Kidney (tissue), 14 donors: ENCODE measurements around the gene POU2F2. TPM values are rescaled to one million over a fixed set of nuclear protein-coding genes. Genes with fewer than 3 reads are reported as not detected.
A peak's percentile ranks its signal among the peaks of the same experiment; 100 is the strongest.

Experiments
- DNase-seq, 5 donors: peaks; one replicate each; pipeline ENCODE4 v3.0.0-alpha.2; 2013 to 2020
- FAIRE-seq: peaks from 2 replicates; lab custom pipeline; 2012; peaks lifted over from hg19 to GRCh38; lab: Jason Lieb, UNC
- H3K27ac ChIP-seq, 2 donors: one replicate each; pipeline ENCODE4 v1.7.0; 2013; ENCODE audit warnings: low read depth in 2 of 2, low read length in 2 of 2, inconsistent platforms in 1 of 2
- H3K27me3 ChIP-seq: one replicate; pipeline ENCODE4 v1.7.1; 2013; ENCODE audit warnings: low read length, inconsistent platforms; ENCODE audit not compliant: control insufficient read depth, insufficient read depth
- H3K36me3 ChIP-seq, 3 donors: one replicate each; pipeline versions ENCODE4 v1.7.0 to v1.7.1; 2013; ENCODE audit warnings: low read length in 3 of 3, control low read depth in 1 of 3, inconsistent platforms in 1 of 3; ENCODE audit not compliant: insufficient read depth in 3 of 3, control insufficient read depth in 2 of 3
- H3K4me1 ChIP-seq, 3 donors: one replicate each; pipeline versions ENCODE4 v1.7.0 to v1.7.1; 2013; ENCODE audit warnings: low read length in 3 of 3, inconsistent platforms in 1 of 3, low read depth in 1 of 3; ENCODE audit not compliant: control insufficient read depth in 2 of 3, insufficient read depth in 2 of 3
- H3K4me3 ChIP-seq, 3 donors: one replicate each; pipeline versions ENCODE4 v1.7.0 to v1.8.1; 2013; ENCODE audit warnings: low read length in 3 of 3, control low read depth in 1 of 3, inconsistent platforms in 1 of 3
- H3K9ac ChIP-seq, 3 donors: one replicate each; pipeline versions ENCODE4 v1.7.0 to v1.7.1; 2013; ENCODE audit warnings: low read length in 3 of 3, control low read depth in 1 of 3, inconsistent platforms in 1 of 3
- H3K9me3 ChIP-seq, 3 donors: one replicate each; pipeline versions ENCODE4 v1.7.0 to v1.7.1; 2013; ENCODE audit warnings: low read length in 3 of 3, control low read depth in 1 of 3, inconsistent platforms in 1 of 3; ENCODE audit not compliant: control insufficient read depth in 2 of 3, insufficient read depth in 1 of 3
- CTCF ChIP-seq: IDR thresholded peaks from 3 replicates; pipeline ENCODE4 v1.5.1; 2012; ENCODE audit warnings: mild to moderate bottlenecking, moderate library complexity, borderline replicate concordance; ENCODE audit not compliant: insufficient read depth; ENCODE audit errors: extremely low read depth
- intact Hi-C: fragments of 100-400 bp; cut with DNase I; formaldehyde crosslinking; loops from one replicate; pipeline ENCODE4 v1.11.1; 2022
- polyA plus RNA-seq: library from polyadenylated mRNA; stranded (reverse); fragments of 350-450 nt; fragmentation: Illumina TruSeq; extraction: RNeasy Lipid Tissue Mini Kit (QIAGEN cat#74804); gene quantifications from one replicate; pipeline ENCODE4 v1.2.3, GENCODE V29; 2014; ENCODE audit warnings: low read depth, low replicate concordance; ENCODE audit not compliant: insufficient read depth
- total RNA-seq: library from RNA; stranded (reverse); fragmentation: NEBNext Ultra II Directional; extraction: Animal tissue kit (Norgen Biotek cat#: 25700); gene quantifications from one replicate; pipeline ENCODE4 v1.2.1, GENCODE V29; 2021
- donor health status: control.
- donor health status: control.
- donor health status: control.
- donor health status: control.
- donor health status: control.
- donor health status: DM: yes; HTN: yes; CAD: no.
- donor health status: Normal renal cell carcinoma (clear cell type).

POU2F2 gene
- total and polyA plus RNA-seq, 2 donors from 2014 or later, result 1.3 to 9.8 TPM

GRCh38 chr19:42129399-42130253, 2.6 kb downstream of the POU2F2 start:
- no peak overlapping the region for H3K27ac ChIP-seq
- no peak for FAIRE-seq

GRCh38 chr19:42126574-42126973, 5.7 kb downstream of the POU2F2 start:
- Histone ChIP-seq H3K4me1 (no peaks in the 10 kb centered on the region), H3K27me3 (peaks cover 6% of the 10 kb centered on the region), H3K36me3 (no peaks in the 10 kb centered on the region), H3K4me3 (no peak overlapping the region), H3K9me3 (no peaks in the 10 kb centered on the region), H3K27ac (no peak overlapping the region), H3K9ac (no peak overlapping the region)
- intact Hi-C loops, result no loop called here
- no peak for TF ChIP-seq CTCF
- no peak for DNase-seq
- FAIRE-seq, result no peak

More at GRCh38 chr19:42129399-42130253, 2.6 kb downstream of the POU2F2 start:
- Histone ChIP-seq H3K27me3 (peaks cover 18% of the 10 kb centered on the region), H3K36me3 (no peaks in the 10 kb centered on the region), H3K4me1 (peaks cover 0 to 8% (median 0%) of the 10 kb centered on the region in 3 donors), H3K4me3 (no peak overlapping the region), H3K9me3 (no peaks in the 10 kb centered on the region), H3K9ac (no peak overlapping the region)
- DNase-seq, result peak in 1 of 5 donors; percentile 84
- intact Hi-C loops, result no loop called here
- TF ChIP-seq CTCF, result no peak

- TF ChIP-seq CTCF, result no peak
- Histone ChIP-seq H3K27ac (no peak overlapping the region), H3K27me3 (peaks cover 1% of the 10 kb centered on the region), H3K9me3 (no peaks in the 10 kb centered on the region), H3K4me3 (no peak overlapping the region), H3K4me1 (no peaks in the 10 kb centered on the region), H3K9ac (no peak overlapping the region), H3K36me3 (no peaks in the 10 kb centered on the region)
- DNase-seq (no peak), FAIRE-seq (no peak)
- intact Hi-C loops, result no loop called here
Observed at GRCh38 chr19:42125536-42125935, 6.7 kb downstream of the POU2F2 start.
